ENCODE data around the gene PPRC1. TPM values are rescaled to one million over a fixed set of nuclear protein-coding genes. Genes with fewer than 3 reads are reported as not detected.

The PPRC1 gene
- total and polyA plus RNA-seq, 4 donors: 19.3 to 42.1 (median 26.5) TPM

- TF ChIP-seq, protein P1, sequence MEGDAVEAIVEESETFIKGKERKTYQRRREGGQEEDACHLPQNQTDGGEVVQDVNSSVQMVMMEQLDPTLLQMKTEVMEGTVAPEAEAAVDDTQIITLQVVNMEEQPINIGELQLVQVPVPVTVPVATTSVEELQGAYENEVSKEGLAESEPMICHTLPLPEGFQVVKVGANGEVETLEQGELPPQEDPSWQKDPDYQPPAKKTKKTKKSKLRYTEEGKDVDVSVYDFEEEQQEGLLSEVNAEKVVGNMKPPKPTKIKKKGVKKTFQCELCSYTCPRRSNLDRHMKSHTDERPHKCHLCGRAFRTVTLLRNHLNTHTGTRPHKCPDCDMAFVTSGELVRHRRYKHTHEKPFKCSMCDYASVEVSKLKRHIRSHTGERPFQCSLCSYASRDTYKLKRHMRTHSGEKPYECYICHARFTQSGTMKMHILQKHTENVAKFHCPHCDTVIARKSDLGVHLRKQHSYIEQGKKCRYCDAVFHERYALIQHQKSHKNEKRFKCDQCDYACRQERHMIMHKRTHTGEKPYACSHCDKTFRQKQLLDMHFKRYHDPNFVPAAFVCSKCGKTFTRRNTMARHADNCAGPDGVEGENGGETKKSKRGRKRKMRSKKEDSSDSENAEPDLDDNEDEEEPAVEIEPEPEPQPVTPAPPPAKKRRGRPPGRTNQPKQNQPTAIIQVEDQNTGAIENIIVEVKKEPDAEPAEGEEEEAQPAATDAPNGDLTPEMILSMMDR (IDR thresholded peaks at IDR 0.05; ENCODE audit: control extremely low read depth, extremely low read depth): no peak
- Histone ChIP-seq H3K9me3 (ENCODE audit: control insufficient read depth in 4 of 4, insufficient read depth in 3 of 4, low read length in 3 of 4) (no peaks in the 10 kb centered on the region), H3K36me3 (ENCODE audit: control insufficient read depth in 4 of 4, insufficient read depth in 4 of 4, low read length in 4 of 4) (peaks cover 19 to 38% (median 24%) of the 10 kb centered on the region in 4 donors)
Measured at GRCh38 chr10:102150970-102151773, 18.3 kb downstream of the PPRC1 start.

DNA sequence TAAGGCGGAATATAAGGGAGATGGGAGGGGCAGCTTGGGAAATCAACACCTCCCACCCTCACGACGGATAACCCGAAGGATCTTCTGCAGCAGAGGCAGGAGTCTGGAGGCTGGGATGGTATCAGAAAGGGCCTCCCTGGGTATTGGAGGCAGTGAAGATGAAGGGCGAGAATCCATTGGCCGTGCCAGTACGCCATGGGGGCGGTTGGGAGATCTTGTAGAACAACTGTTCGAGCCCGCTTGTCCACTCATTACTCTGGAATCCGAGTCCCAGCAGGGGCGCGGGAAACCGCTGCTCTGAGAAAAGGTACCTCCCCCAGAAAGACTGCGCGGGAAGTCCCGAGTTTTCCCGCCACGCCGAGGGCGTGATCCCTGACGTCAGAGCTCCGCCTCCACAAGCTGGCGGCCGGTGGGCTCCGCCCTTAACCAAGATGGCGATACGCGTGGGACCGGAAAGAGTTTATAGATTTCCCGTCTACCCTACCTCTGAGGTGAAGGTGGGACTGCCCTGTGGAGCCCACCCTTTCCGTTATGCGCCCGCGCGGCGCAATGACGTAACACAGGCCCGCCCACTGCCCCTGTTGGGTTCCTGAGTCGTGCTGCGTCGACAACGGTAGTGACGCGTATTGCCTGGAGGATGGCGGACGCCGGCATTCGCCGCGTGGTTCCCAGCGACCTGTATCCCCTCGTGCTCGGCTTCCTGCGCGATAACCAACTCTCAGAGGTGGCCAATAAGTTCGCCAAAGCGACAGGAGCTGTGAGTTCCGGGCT lies 19.1 kb downstream of the PPRC1 start, which contains the start of gene NOLC1:
Gene NOLC1 (plus strand): TSS at position 616 of the 771 bp plus-strand sequence. CDS start 22 bp downstream, at position 638.
- 6 to 8% methylated on average over 56 to 59 of the region's 59 CpGs for WGBS, 2 donors
- TF ChIP-seq, protein P1 (IDR thresholded peaks at IDR 0.05; ENCODE audit: control extremely low read depth, extremely low read depth): no peak
- ATAC-seq (ENCODE audit: insufficient read depth, low FRiP score) (peak; percentile 96), DNase-seq (peak; percentile 99)
- Histone ChIP-seq H3K4me3 (peak within 1 kb of the TSS; percentile 96), H3K9ac (ENCODE audit: insufficient read depth in 1 of 2, low read length in 2 of 2) (peak within 1 kb of the TSS; percentile 89 to 94), H3K27ac (ENCODE audit: low read depth in 1 of 2, low read length in 1 of 2) (peak within 1 kb of the TSS; percentile 89 to 98), H3K9me3 (ENCODE audit: control insufficient read depth in 4 of 4, insufficient read depth in 3 of 4, low read length in 3 of 4) (no peaks in the 10 kb centered on the region), H3K27me3 (ENCODE audit: control insufficient read depth in 3 of 3, insufficient read depth in 3 of 3, low read length in 2 of 3) (no peaks in the 10 kb centered on the region), H3K36me3 (ENCODE audit: control insufficient read depth in 4 of 4, insufficient read depth in 4 of 4, low read length in 4 of 4) (peaks cover 19 to 31% (median 25%) of the 10 kb centered on the region in 4 donors), H3K4me1 (ENCODE audit: control insufficient read depth in 5 of 5, insufficient read depth in 5 of 5, low read length in 5 of 5) (peaks cover 3 to 15% (median 9%) of the 10 kb centered on the region in 5 donors)

More at GRCh38 chr10:102150970-102151773, 18.3 kb downstream of the PPRC1 start:
- Histone ChIP-seq H3K4me3 (peak overlapping the region; percentile 10), H3K4me1 (ENCODE audit: control insufficient read depth in 5 of 5, insufficient read depth in 5 of 5, low read length in 5 of 5) (peaks cover 3 to 15% (median 9%) of the 10 kb centered on the region in 5 donors), H3K27me3 (ENCODE audit: control insufficient read depth in 3 of 3, insufficient read depth in 3 of 3, low read length in 2 of 3) (no peaks in the 10 kb centered on the region), H3K9ac (ENCODE audit: insufficient read depth in 1 of 2, low read length in 2 of 2) (peak overlapping the region; percentile 55 to 65), H3K27ac (ENCODE audit: low read depth in 1 of 2, low read length in 1 of 2) (peak overlapping the region; percentile 76 to 98)
- 78 to 90% methylated on average over 3 of the region's 3 CpGs for WGBS, 2 donors
- DNase-seq: no peak
- no peak for ATAC-seq (ENCODE audit: insufficient read depth, low FRiP score)

- WGBS, 2 donors: 0% methylated on average over 19 of the region's 19 CpGs
- Histone ChIP-seq H3K27ac (ENCODE audit: low read depth in 1 of 2, low read length in 1 of 2) (peak overlapping the region; percentile 89 to 98), H3K4me3 (peak overlapping the region; percentile 96), H3K9ac (ENCODE audit: insufficient read depth in 1 of 2, low read length in 2 of 2) (peak overlapping the region; percentile 89 to 94), H3K4me1 (ENCODE audit: control insufficient read depth in 5 of 5, insufficient read depth in 5 of 5, low read length in 5 of 5) (peaks cover 3 to 15% (median 9%) of the 10 kb centered on the region in 5 donors), H3K36me3 (ENCODE audit: control insufficient read depth in 4 of 4, insufficient read depth in 4 of 4, low read length in 4 of 4) (peaks cover 24 to 33% (median 28%) of the 10 kb centered on the region in 4 donors), H3K9me3 (ENCODE audit: control insufficient read depth in 4 of 4, insufficient read depth in 3 of 4, low read length in 3 of 4) (no peaks in the 10 kb centered on the region), H3K27me3 (ENCODE audit: control insufficient read depth in 3 of 3, insufficient read depth in 3 of 3, low read length in 2 of 3) (no peaks in the 10 kb centered on the region)
- peak; percentile 32 for ATAC-seq (ENCODE audit: insufficient read depth, low FRiP score)
- TF ChIP-seq, protein P1 (IDR thresholded peaks at IDR 0.05; ENCODE audit: control extremely low read depth, extremely low read depth): no peak
- no peak for DNase-seq
Measured at GRCh38 chr10:102152545-102152890, 19.7 kb downstream of the PPRC1 start.
